K562 (cell line): ENCODE measurements around the gene WDR18. TPM values are rescaled to one million over a fixed set of nuclear protein-coding genes. Genes with fewer than 3 reads are reported as not detected.

Experiments
- BCOR ChIP-seq: fragments of 450-650 bp; IDR thresholded peaks from 2 replicates; pipeline ENCODE4 v1.6.1; 2016
- GMEB1 ChIP-seq: fragments of 250-450 bp; sonication (Bioruptor Pico); IDR thresholded peaks from 2 replicates; pipeline ENCODE4 v1.4.0; 2020; ENCODE audit warnings: mild to moderate bottlenecking
- HLTF ChIP-seq: fragments of 450-650 bp; IDR thresholded peaks from 2 replicates; pipeline ENCODE4 v1.6.1; 2016
- HMBOX1 ChIP-seq: sonication (generic); IDR thresholded peaks from 2 replicates; pipeline ENCODE4 v1.6.1; 2016
- MAFK ChIP-seq: IDR thresholded peaks from 2 replicates; pipeline ENCODE4 v1.6.1; 2011; ENCODE audit warnings: low read length, improper control_type of control experiment
- MLLT1 ChIP-seq, 2 experiments: fragments of 450-650 bp; IDR thresholded peaks; 2 replicates each; pipeline ENCODE4 v1.6.1; 2016
- NCOA4 ChIP-seq: fragments of 450-650 bp; IDR thresholded peaks from 2 replicates; pipeline ENCODE4 v1.6.1; 2018; ENCODE audit warnings: mild to moderate bottlenecking; ENCODE audit not compliant: partially characterized antibody
- NONO ChIP-seq, 2 experiments: fragments of 200-400 bp in 1 of 2; fragments of 450-650 bp in 1 of 2; formaldehyde crosslinking in 1 of 2; IDR thresholded peaks; 2 replicates each; pipeline ENCODE4 v1.6.1; 2017; ENCODE audit warnings: low read depth in 2 of 2, mild to moderate bottlenecking in 2 of 2, moderate library complexity in 2 of 2, low read length in 1 of 2
- POLR2G ChIP-seq: fragments of 200-400 bp; formaldehyde crosslinking; IDR thresholded peaks from 2 replicates; pipeline ENCODE4 v1.6.1; 2017; ENCODE audit warnings: low read depth, mild to moderate bottlenecking, antibody characterized with exemption, low read length, moderate library complexity
- REST ChIP-seq, 2 experiments: fragments of 450-650 bp; formaldehyde crosslinking in 1 of 2; IDR thresholded peaks; 2 replicates each; pipeline versions ENCODE4 v1.4.0 to v1.6.1; 2014 to 2020; ENCODE audit warnings: mild to moderate bottlenecking in 2 of 2, borderline replicate concordance in 1 of 2, low read depth in 1 of 2
- SMAD3 ChIP-seq: fragments of 450-650 bp; formaldehyde crosslinking; conservative IDR thresholded peaks from 2 replicates; pipeline ENCODE4 v1.4.0; 2020; ENCODE audit warnings: mild to moderate bottlenecking
- SMARCA5 ChIP-seq: fragments of 450-650 bp; IDR thresholded peaks from 2 replicates; pipeline ENCODE4 v1.6.1; 2016
- XRCC5 ChIP-seq: fragments of 200-400 bp; formaldehyde crosslinking; IDR thresholded peaks from 2 replicates; pipeline ENCODE4 v1.6.1; 2017; ENCODE audit warnings: low read depth, mild to moderate bottlenecking, low read length
- ZNF121 ChIP-seq: sonication (generic); formaldehyde crosslinking; conservative IDR thresholded peaks from 2 replicates; pipeline ENCODE4 v1.8.0; 2022; ENCODE audit warnings: missing genetic modification reagents
- ZNF644 ChIP-seq: fragments of 200-800 bp; sonication (Bioruptor generic); IDR thresholded peaks from 2 replicates; pipeline ENCODE4 v1.6.1; 2016; ENCODE audit warnings: low read depth, missing genetic modification characterization, missing compliant biosample characterization
- polyA plus RNA-seq, 8 experiments: library from polyadenylated mRNA; depleted of rRNA in 4 of 8; stranded (reverse) in 5 of 8; unstranded in 3 of 8; fragments of >200 nt; fragmentation: Nextera tagmentation in 2 of 8; fragmentation: Illumina TruSeq in 1 of 8; extraction: Ambion mirVana in 2 of 8; extraction: Trizol in 1 of 8; gene quantifications; 2 replicates each; pipeline versions ENCODE4 v1.2.1 to v1.2.3, GENCODE V29; 2011 to 2014; ENCODE audit warnings: inconsistent platforms in 1 of 8, missing spikeins in 1 of 8
- total RNA-seq, 7 experiments: library from RNA; depleted of rRNA in 6 of 7; stranded (reverse); fragments of >200 nt in 6 of 7; fragmentation: Illumina TruSeq in 2 of 7; extraction: Trizol in 2 of 7; gene quantifications; 2 replicates each; pipeline versions ENCODE4 v1.2.1 to v1.2.3, GENCODE V29; 2011 to 2021; ENCODE audit warnings: low replicate concordance in 1 of 7

The WDR18 gene
- total and polyA plus RNA-seq, 9 of the 15 experiments (the other 6 are each of a cell fraction or from before 2014, with no cell fraction given) = 0.65 to 181 (median 30.1) TPM

- TF ChIP-seq MAFK (no peak), BCOR (peak; percentile 91), NONO (IDR thresholded peaks at IDR 0.05; ENCODE audit: low read depth in 2 of 2, low read length in 1 of 2) (no peak), REST (IDR thresholded peaks at IDR 0.05; ENCODE audit: borderline replicate concordance) (peak; percentile 83), REST (CRISPR knock-in tag; IDR thresholded peaks at IDR 0.05; ENCODE audit: low read depth) (no peak), NCOA4 (peak; percentile 44), ZNF644 (tag) (no peak), HLTF (peak; percentile 25; the same call in 1 of the 2 replicates), GMEB1 (no peak), ZNF121 (peak; percentile 99), SMARCA5 (peak; percentile 55; the same call in 1 of the 2 replicates), HMBOX1 (no peak), SMAD3 (CRISPR knock-in tag) (no peak), XRCC5 (peak; percentile 58; the same call in 1 of the 2 replicates), POLR2G (peak; percentile 22; the same call in 1 of the 2 replicates), MLLT1 (IDR thresholded peaks at IDR 0.05) (peak in 1 of 2 experiments; percentile 99; a peak in 2 of 4 replicates)
Measured at GRCh38 chr19:964761-965694, 19.1 kb upstream of the WDR18 start (continued).
